Measurements from ENCODE around the gene SLC39A11.

GRCh38 chr17:72982680-72983079, 109.8 kb downstream of the SLC39A11 start:
- TF ChIP-seq CTCF (conservative IDR thresholded peaks at IDR 0.05; ENCODE audit: low read length) (no peak), EZH2phosphoT487 (IDR thresholded peaks at IDR 0.05; ENCODE audit: borderline replicate concordance, low read depth, low read length) (no peak)

Measured in OCI-LY7 (cell line).